ENCODE measurements around the gene MAP3K4.
"Not testable (repeated sequence)": the region's sequence is repeated elsewhere in the genome, so short reads cannot be mapped to it uniquely, and the experiment has no call there.

The MAP3K4 gene

DNA sequence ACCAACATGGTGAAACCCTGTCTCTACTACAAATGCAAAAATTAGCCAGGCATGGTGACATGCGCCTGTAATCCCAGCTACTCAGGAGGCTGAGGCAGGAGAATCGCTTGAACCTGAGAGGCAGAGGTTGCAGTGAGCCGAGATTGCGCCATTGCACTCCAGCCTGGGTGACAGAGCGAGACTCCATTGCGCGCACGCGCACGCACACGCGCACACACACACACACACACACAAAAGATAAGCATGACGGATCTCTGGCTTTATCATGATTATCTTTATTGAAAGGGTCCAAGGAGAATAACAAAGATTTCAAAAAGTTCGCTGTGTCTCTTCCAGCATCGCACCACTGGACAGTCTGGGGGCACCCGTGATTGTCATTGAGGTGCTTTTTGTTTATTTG, 19.0 kb upstream of the MAP3K4 start:
- DNase-seq (ENCODE audit: low spot score): not testable (repeated sequence)

DNA sequence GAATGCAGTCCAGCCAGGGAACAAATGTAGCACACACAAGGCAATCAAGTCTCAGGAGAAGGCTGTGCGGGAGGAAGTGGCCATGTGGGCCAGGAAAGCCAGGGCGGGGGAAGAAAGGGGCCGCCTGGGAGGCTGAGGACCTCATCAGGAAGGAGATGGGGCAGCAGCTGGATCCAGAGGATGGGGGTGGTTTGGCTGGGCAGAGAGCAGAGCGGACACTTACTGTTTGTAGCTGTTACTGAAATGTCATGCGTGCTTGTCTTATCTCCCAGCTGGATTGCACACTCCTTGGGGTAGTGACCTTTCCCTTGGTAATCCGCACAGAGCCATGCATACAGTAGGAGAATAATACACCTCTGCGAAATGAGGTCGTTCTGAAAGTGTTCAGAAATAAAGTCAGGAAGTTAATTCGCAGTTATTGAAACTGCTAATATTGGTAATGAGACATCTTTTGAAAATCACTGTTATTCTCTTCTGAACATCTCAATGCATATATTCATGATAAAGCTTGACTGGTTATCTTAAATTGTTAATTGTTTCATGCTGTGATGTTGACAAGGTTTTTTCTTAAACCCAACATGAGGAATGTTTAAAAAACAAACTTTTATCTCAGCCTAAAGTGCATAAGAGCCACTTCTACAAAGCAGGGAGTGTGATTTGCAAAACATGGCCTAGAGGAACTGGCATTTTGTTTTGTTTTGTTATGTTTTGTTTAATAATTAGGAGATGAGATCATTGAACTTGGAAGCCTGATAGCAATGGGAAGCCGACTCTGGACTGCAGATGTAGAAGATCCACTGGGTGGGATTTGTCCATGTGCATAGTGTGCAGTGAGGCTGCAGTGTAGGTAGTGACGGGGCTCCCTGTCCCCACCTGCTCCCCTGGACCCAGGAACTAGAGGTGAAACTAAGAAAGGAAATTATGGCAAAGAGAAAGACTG, 18.0 kb upstream of the MAP3K4 start:
- DNase-seq (ENCODE audit: low spot score): no peak

DNA sequence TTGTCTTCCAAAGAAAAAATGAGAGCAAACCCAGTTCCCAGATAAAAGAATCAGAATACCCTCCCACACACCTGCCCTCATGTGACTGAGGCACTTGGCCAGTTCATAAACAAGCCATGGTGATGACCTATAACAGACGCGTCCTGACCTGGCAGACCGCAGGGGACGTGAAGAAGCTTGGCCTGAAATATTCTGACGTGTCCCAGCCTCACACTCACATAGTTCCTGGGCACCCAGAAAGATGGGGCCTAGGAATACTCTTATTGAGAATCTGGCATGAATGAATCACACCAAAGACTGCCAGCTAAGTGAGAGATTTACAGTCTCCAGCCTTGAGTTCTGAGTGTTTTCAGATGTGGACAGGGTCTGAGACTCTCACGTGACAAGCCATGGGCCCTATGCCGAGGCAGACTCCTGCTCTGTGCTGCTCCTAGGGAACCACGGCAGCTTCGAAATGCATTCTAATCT, 17.2 kb upstream of the MAP3K4 start:
- no peak for DNase-seq (ENCODE audit: low spot score)

DNA sequence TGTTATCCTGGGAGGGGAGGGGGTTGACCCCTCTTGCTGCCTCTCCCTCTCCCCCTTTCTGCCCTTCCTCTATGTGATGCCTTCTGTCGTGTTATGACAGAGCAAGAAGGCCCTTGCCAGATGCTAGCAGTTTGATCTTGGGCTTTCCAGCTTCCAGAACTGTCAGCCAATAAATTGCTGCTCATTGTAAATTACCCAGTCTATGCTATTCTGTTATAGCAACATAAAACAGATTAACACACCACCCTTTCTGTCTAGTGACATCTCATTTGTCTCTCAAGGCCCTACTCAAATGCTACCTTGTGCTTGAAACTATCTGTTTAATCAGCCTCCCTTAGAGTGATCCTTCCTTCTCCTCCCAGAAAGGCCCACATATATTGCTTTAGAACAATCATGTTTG, 16.4 kb upstream of the MAP3K4 start:
- DNase-seq (ENCODE audit: low spot score): no peak

DNA sequence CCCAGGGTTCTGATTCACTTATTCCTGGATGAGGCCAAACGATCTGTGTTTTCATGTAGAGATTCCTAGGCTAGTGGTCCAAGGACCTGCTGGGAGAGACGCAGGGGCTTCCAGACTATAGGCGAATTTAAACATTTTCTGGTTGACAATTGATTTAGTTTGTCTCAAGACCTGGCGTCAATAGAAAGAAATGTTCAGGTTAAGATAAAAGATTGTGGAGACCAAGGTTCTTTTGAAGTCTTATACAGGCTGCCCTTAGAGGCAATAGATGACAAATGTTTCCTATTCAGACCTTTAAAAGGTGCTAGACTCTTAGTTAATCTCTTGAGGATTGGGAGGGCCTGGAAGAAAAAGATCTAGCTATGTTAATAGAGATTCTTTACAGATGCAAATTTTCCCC, 15.6 kb upstream of the MAP3K4 start:
- not testable (repeated sequence) for DNase-seq (ENCODE audit: low spot score)

DNA sequence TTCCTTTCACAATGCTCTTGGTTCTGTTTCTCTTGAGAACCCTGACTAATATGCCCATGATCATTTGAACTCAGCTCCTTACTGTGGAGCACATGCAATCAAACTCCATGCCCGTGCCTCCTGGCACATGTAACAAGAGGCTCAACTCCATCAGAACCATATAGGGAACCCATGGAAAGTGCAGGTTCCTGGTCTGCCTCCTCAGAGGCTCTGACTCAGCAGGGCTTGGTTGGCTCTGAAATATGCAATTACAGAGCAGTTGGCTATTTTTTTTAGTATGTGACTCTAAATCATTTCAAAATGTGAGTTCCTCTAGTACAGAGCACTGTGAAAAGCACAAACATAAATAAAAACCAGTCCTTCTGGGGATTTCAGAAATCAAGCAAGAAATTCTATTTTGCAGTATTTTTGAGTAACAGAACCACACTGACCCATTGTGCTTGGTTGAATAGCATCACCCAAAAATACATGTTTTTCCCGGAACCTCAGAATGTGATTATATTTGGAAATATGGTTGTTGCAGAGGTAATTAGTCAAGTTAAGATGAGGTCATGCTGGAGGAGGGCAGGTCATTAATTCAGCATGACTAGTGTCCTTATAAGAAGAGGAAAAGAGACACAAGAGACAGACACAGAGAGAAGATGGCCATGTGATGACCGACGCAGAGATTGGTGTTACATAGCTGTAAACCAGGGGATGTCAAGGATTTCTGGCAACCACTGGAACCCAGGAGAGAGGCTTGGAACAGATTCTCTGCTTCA, 13.2 kb upstream of the MAP3K4 start:
- DNase-seq (ENCODE audit: low spot score): no peak

DNA sequence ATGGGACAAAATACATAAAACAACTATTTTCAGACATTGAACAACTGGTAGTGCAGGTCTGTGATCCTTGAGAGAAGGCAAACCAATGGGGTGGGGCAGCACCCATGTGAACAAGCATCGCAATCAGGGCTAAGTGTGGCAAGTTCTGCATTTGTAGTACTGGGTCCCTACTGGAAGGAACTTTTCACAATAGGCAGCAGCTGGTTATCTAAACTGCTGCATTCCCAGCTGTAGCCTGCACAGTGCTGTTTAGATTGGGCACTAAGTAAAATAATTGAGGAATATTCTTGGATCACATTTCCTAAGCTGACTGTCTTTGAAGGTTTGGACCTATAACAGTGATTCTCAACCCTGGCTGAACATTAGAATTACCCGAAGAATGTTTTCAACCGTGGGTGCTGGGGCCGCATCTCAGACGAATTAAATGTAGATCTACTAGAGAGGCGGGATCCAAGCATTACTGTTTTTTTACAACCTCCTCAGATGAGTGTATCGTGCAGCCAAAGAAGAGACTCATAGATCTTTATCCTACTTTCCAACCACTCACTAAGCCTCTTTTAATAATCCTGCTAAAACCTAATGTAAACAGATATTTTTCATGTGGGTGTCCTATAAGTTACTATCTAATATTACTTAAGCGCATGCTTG, 12.4 kb upstream of the MAP3K4 start:
- DNase-seq (ENCODE audit: low spot score): no peak

DNA sequence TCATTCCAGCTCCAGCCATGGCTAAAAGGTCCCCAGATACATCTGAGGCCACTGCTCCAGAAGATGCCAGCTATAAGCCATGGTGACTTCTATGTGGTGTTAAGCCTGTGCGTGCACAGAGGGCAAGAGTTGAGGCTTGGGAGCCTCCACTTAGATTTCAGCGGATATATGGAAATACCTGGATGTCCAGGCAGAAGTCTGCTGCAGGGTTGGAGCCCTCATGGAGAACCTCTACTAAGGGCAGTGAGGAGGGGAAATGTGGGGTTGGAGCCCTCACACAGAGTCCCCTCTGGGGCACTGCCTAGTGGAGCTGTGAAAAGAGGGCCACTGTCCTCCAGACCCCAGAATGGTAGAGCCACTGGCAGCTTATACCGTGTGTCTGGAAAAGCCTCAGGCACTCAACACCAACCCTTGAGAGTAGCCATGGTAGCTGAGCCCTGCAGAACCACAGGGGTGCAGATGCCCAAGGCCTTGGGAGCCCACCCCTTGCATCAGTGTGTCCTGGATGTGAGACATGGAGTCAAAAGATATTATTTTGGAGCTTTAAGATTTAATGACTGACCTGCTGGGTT, 8.1 kb upstream of the MAP3K4 start:
- DNase-seq (ENCODE audit: low spot score): not testable (repeated sequence)

DNA sequence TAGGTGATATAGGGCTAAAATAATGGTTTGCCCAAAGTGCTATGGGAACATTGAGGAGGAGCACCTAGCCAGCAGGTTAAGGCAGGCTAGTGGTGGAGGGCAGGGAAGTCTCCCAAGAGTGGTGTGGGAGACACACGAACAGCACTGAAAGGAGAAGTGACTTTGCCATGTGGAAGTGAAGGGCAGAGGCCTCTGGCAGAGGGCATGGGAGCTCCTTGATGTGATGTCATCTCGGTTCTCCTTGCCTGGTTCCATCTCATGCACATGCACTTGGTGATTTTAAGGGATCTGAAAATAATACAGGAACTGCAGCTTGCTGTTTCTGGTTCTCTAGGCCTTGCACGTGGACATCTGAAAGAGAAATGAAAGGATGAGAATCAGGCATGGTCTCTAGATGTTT, 4.7 kb upstream of the MAP3K4 start:
- DNase-seq (ENCODE audit: low spot score): peak; percentile 5

DNA sequence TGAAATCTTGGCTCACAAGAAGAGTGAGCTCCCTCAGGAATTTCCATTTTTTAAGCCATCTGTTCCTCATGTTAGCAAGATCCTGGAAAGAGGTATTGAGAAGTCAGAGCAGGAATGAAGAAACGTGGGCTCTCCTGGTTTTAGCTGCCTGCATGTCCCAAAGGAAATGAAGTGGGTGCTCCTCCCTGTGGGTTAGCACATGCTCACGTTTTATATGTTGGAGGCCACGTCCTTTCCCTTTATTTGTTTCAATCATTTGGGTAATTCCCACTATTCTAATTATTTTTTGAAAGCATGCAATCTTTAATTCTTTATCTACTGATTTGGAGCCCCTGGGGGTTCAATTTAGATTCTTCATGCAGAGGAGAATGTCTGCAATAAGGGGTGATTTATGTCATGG, 4.3 kb upstream of the MAP3K4 start:
- DNase-seq (ENCODE audit: low spot score): no peak

DNA sequence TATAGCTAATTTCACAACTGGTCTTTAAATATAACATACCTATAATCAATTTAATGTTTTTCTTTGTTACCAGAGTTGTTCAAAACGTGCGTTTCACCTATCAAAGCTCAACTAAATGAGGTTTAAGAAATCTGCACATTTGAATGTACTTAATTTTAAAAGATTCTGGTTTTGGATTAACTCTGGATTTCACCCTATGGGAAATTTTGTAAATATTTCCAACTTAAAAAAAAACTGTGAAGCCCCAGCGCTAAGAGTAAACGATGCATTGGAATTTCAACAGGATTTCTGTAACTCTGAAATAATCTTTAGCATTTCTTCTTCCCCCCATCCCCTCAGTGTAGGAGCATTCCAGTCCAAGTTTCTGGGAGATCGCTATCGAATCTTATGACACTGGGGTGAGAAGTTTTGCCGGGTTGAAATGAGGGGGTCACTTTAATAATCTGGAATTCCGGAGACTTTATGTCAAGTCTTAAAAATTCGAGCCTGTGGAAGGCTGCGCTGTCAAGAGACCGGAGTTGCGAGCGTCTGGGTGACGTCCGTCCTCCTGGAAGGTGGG, 643 bp upstream of the MAP3K4 start:
- DNase-seq (ENCODE audit: low spot score): no peak

DNA sequence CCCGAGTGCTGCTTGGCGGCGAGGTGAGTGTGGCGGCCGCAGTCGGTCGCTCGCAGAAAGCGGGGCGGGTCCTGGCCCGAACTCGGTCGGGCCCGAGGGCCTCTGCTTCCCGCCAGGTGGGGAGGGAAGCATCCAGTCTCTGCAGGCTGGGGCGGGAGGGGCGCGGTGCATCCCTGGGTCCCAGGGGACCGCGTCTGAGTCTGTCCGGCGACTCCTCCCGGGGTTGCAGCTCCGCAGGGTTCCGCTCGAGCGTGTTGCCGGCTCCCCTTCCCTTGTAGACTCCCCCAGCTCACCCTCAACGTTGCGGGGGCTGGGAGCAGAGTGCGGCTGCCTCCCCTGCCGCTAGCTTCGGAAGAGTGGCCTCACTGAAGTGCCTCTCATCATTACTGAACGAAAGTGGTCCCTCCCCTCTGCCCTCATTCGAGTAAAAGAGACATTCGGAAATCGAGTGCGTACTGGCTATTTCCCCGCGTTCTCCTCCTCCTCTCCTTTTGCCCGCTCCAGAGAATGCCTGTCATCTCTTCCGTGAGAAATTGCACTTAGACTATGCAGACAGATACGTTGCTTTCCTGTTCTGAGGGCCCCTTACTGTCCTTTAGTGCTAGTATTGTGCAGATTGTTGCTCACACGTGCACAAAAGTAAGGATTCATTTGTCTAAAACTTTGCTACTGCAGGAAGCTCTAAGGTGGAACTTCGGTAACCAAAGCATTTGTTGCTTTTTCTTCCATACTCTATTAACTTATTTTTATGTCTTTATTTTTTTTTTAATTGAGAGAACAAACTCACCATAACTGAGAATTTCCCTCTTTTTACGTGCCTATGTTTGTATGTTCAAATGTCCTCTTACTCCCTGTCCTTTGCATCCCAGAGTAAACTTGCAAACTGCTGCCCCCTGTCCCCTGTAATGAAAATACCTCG, 751 bp downstream of the MAP3K4 start:
- DNase-seq (ENCODE audit: low spot score): peak; percentile 47

DNA sequence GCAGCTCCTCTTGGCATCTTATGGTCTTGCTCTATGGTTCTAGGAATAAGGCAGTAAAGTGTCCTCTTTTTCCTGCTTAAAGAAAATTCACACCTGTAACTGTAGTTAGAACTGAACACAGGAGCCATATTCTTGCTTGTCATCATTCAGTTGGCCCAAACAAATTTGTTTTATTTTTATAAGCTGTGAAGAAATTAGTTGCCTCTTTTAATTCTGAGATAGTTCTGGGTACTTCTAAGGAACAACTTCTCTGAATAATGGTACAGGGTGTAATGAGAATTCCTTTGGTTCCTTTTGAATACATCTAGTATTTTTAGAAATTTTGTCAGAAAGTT, 1.4 kb downstream of the MAP3K4 start:
- no peak for DNase-seq (ENCODE audit: low spot score)

DNA sequence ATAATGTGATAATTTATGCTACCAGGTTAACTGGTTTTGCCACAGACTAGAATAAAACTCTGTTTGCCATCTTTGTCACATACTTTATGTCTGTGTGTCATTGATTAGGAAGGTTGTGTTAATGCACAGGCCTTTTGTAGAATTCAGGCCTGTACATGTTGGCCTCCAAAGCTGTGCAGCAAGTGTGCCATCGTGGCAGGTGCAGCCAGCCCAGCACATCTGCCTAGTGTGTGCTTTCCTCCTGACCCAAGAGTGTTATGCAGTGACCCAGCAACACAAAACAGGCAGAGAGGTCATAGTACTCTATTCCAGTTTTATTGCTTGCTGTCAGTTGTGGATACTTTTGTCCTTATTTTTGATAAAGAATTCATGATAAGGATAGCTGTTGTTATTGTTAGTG, 3.7 kb downstream of the MAP3K4 start:
- DNase-seq (ENCODE audit: low spot score): no peak

DNA sequence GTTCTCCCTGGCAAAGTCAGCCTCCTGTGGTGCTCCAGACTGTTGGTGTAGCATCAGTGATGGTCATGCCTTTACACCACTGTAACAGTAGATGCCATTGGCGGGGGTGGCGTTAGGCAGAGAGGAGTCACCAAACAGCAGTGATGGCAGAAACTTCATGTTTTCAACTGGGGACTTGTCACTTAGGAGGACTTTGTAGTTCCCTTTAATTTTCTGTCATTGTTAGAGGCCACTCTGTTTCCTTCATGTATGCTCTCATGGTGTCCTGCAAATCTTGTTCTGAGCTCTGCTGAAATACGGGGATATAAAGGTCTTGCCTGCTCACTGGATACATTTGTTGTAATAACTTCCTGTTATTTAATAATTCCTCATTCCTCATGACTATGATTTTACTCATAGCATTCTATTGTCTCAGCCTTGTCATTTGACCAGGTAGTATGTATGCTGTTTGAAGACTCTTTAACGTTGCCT, 4.6 kb downstream of the MAP3K4 start:
- no peak for DNase-seq (ENCODE audit: low spot score)

DNA sequence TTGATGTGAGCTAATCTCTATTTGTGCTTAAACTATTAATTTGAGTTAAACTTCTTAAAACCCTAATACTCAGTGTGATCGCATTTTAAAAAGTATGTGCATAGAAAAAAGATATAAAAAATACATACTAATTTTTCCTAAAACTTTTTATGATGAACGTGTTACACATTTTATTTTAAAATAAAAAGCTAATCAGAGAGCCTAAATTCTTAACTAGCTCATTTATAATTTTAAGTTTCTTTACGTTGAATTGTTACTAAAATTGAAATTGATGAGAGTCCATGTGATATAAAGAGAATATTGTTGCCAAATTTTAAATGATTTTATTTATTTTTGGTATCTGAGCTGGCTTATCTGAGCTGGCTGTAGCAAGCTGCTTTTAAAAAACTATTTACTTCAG, 6.6 kb downstream of the MAP3K4 start:
- DNase-seq (ENCODE audit: low spot score): no peak

DNA sequence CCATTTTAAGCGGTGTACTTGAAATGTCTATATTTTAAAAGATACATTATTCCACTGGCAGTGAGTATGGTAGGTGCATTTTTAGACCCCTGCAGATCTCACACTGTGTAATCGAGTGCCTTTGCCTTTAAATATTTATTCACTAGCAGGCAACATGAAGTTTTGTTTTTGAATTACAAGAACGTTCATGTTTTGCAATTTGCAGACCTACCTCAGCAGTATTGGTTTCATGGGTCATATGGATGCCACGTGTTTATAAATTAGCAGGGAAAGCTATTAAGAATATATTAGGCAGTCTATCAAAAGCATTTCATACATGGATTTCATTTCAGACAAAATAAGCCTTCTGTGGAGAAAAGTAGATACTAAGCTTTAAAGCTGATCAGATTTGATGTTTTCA, 7.2 kb downstream of the MAP3K4 start:
- no peak for DNase-seq (ENCODE audit: low spot score)

DNA sequence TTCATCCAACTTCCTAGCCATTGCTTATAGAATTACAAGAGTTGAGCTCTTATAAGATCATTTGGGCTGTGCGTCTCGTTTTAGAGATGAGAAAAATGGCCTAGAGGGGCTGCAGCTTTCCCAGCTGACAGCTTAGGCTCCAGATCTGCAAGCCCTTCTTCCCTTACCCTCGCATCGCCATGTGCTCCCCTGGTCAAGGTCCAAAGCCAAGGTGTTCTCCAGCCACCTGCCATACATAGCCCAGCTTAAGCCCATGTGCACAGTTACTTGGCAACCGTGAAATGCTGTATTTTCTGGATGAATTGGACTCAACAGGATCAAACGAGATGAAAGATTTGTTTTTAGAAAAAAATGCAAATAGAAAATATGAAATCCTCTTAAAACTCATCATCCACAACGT, 7.9 kb downstream of the MAP3K4 start:
- DNase-seq (ENCODE audit: low spot score): no peak

DNA sequence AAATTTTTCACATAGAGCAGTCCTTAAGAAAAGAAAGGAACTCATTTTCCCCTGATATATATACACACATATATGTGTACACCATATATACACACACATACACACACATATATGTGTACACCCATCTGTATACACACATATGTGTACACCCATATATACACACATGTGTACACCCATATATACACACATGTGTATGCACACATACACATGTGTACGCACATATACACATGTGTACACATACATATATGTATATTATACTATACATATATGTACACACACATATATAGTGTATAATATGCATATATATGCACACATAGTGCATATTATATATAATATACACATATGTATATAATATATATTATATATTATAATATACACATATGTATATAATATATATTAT, 9.1 kb downstream of the MAP3K4 start:
- no peak for DNase-seq (ENCODE audit: low spot score)

DNA sequence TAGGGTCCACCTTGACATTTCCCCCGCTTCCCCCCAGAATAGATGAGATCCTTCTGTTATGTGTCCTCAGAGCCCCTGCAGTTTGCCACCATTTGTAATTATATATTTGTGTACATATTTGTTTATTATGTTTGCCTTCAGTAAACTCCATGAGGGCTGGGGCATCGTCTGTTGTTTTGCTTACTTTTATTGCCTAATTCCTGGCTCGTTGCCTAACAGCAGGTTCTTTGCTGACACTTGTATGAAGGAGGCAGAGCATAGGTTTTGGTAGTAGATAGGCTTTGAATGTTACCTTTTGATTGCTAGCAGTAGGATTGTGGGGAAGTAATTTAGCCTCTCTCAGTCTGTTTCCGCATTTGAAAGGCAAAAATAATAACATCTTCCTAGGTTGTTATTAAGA, 9.9 kb downstream of the MAP3K4 start:
- DNase-seq (ENCODE audit: low spot score): no peak

DNA sequence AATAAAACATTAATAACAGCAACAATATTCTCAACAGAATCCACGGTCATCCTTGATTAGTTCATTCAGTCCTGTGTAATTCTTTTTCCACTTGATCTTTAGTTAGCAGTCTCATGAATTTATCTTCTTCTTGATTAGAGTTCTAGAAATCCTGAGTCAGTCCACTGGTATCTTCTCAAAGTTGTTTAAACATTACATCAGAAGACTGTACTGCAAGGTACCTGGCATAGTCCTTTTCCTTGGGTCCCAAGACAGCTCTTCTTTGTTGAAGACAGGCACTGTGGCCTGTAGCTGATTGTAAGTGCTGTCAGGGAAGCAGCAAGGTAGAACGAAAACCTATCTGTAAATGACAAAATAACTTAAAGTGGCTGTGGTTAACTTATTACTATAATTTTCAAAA, 11.8 kb downstream of the MAP3K4 start:
- DNase-seq (ENCODE audit: low spot score): no peak

Measured in CD4-positive, alpha-beta T cell treated with Interleukin-15 for 4 hours (primary cell).